ENCODE measurements around the gene TMEM14A.

The TMEM14A gene

GRCh38 chr6:52635049-52635577 is 35.8 kb upstream of the TMEM14A start:
- Histone ChIP-seq H3K36me3 (replicated peaks) (no peaks in the 10 kb centered on the region), H3K27me3 (replicated peaks) (no peaks in the 10 kb centered on the region), H3K4me3 (ENCODE audit: low read depth, low read length) (no peak overlapping the region), H3K27ac (peak overlapping the region; percentile 40)
- TF ChIP-seq CTCF (IDR thresholded peaks at IDR 0.05; ENCODE audit: low read depth, low read length, missing control alignments) = no peak
- in situ Hi-C loops (cut with HindIII; ENCODE audit: low pct_ligation_motif_present, low sequenced_read_pairs) = no loop called here
- no peak for DNase-seq

GRCh38 chr6:52636830-52637229 is 34.1 kb upstream of the TMEM14A start:
- DNase-seq = no peak

DNA sequence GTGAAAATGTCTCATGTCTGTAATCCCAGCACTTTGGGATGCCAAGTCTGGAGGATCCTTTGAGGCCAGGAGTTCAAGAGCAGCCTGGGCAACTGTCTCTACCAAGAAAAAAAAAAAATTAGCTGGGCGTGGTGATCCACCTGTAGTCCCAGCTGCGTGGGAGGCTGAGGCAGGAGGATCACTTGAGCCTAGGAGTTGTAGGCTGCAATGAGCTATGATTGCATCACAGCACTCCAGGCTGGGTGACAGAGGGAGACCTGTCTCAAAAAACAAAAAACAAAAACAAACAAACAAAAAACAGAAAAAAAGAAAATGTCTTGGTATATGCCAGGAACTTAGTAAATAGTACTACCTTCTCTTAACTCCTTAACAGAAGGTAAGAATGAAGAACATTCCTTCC is 31.4 kb upstream of the TMEM14A start:
- Histone ChIP-seq H3K4me3 (ENCODE audit: low read depth, low read length) (no peak overlapping the region), H3K27ac (no peak overlapping the region), H3K36me3 (replicated peaks) (no peaks in the 10 kb centered on the region), H3K27me3 (replicated peaks) (no peaks in the 10 kb centered on the region)
- in situ Hi-C loops (cut with HindIII; ENCODE audit: low pct_ligation_motif_present, low sequenced_read_pairs) = no loop called here
- no peak for TF ChIP-seq CTCF (IDR thresholded peaks at IDR 0.05; ENCODE audit: low read depth, low read length, missing control alignments)
- no peak for DNase-seq

More at GRCh38 chr6:52636830-52637229, 34.1 kb upstream of the TMEM14A start:
- no peaks in the 10 kb centered on the region for H3K36me3 ChIP-seq (replicated peaks)
- H3K27me3 ChIP-seq (replicated peaks) = no peaks in the 10 kb centered on the region
- in situ Hi-C loops (cut with HindIII; ENCODE audit: low pct_ligation_motif_present, low sequenced_read_pairs) = no loop called here
- no peak overlapping the region for H3K27ac ChIP-seq
- H3K4me3 ChIP-seq (ENCODE audit: low read depth, low read length) = no peak overlapping the region
- no peak for TF ChIP-seq CTCF (IDR thresholded peaks at IDR 0.05; ENCODE audit: low read depth, low read length, missing control alignments)

- Histone ChIP-seq H3K4me3 (ENCODE audit: low read depth, low read length) (no peak overlapping the region), H3K27me3 (replicated peaks) (no peaks in the 10 kb centered on the region), H3K27ac (no peak overlapping the region), H3K36me3 (replicated peaks) (no peaks in the 10 kb centered on the region)
- DNase-seq = peak; percentile 40
- TF ChIP-seq CTCF (IDR thresholded peaks at IDR 0.05; ENCODE audit: low read depth, low read length, missing control alignments) = no peak
- in situ Hi-C loops (cut with HindIII; ENCODE audit: low pct_ligation_motif_present, low sequenced_read_pairs) = no loop called here
Measured at GRCh38 chr6:52640170-52640569, 30.7 kb upstream of the TMEM14A start.

GRCh38 chr6:52640916-52641315 is 30.0 kb upstream of the TMEM14A start:
- no peak for TF ChIP-seq CTCF (IDR thresholded peaks at IDR 0.05; ENCODE audit: low read depth, low read length, missing control alignments)
- no peak overlapping the region for H3K4me3 ChIP-seq (ENCODE audit: low read depth, low read length)
- in situ Hi-C loops (cut with HindIII; ENCODE audit: low pct_ligation_motif_present, low sequenced_read_pairs) = no loop called here
- no peak overlapping the region for H3K27ac ChIP-seq
- H3K27me3 ChIP-seq (replicated peaks) = no peaks in the 10 kb centered on the region
- no peak for DNase-seq
- no peaks in the 10 kb centered on the region for H3K36me3 ChIP-seq (replicated peaks)

DNA sequence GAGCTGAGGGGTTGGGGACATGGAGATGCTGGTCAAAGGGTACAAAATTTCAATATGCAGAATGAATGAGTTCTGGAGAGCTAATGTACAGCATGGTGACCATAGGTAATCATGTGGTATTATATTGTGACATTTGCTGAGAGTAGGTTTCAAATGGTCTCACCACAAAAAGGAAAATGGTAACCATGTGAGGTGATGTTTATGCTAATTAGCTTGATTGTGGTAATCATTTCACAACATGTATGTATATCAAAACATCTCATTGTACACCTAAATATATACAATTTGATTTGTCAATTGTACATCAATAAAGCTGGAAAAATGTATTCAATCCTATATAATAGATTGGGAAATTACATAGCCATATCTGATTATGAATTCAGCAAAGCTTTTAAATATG is 29.5 kb upstream of the TMEM14A start:
- Histone ChIP-seq H3K4me3 (ENCODE audit: low read depth, low read length) (no peak overlapping the region), H3K36me3 (replicated peaks) (no peaks in the 10 kb centered on the region)

More for the DNA sequence above, 29.5 kb upstream of the TMEM14A start:
- no peak overlapping the region for H3K27ac ChIP-seq
- H3K27me3 ChIP-seq (replicated peaks) = no peaks in the 10 kb centered on the region
- TF ChIP-seq CTCF (IDR thresholded peaks at IDR 0.05; ENCODE audit: low read depth, low read length, missing control alignments) = no peak
- DNase-seq = no peak
- in situ Hi-C loops (cut with HindIII; ENCODE audit: low pct_ligation_motif_present, low sequenced_read_pairs) = no loop called here
